Gastrocnemius medialis (tissue), 4 donors: Measurements from ENCODE around the gene THOP1.

Experiments used
- POLR2A ChIP-seq, 2 donors: fragments of 450-650 bp; IDR thresholded peaks; one replicate each; pipeline ENCODE4 v1.6.1; 2017; ENCODE audit warnings: antibody characterized with exemption in 2 of 2, mild to moderate bottlenecking in 2 of 2, moderate library complexity in 2 of 2
- TF ChIP-seq, protein P1 (sequence below), 5 experiments: fragments of 450-650 bp in 3 of 5; fragments of 200-600 bp in 2 of 5; sonication (generic) in 2 of 5; IDR thresholded peaks in 4 of 5; conservative IDR thresholded peaks in 1 of 5; 1 replicate in 4 of 5; 2 replicates in 1 of 5; pipeline ENCODE4 v1.5.1; 2016 to 2019; ENCODE audit warnings: antibody characterized with exemption in 5 of 5, mild to moderate bottlenecking in 3 of 5, moderate library complexity in 3 of 5

DNA sequence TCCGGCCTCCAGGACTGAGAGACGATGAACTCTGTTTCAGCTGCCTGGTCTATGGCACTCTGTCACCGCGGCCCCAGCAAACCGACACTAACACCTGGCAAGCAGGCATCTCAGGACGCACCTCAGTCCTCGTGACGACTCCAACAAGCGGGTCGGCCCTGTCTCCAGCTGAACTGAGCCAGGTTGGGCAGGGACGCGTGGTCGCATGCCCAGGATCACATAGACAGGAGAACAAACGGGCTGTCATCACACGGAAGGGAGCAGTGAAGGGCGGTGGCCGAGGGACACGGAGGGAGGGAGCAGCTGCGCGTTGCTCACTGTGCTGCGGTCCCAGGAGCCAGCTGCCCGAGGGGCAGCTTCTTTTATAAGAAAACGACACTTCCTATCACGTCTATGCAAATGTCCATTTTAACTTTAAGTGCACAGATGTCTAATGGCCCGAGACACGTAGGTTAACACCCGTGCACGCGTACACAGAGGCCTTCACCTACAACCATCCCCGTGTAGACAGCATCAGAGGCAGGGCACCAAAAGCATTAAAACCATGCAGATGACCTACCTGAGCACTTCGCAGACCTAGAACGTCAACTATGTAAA is 11.1 kb upstream of the THOP1 start:
- no peak for TF ChIP-seq POLR2A (IDR thresholded peaks at IDR 0.05)
- TF ChIP-seq, protein P1, sequence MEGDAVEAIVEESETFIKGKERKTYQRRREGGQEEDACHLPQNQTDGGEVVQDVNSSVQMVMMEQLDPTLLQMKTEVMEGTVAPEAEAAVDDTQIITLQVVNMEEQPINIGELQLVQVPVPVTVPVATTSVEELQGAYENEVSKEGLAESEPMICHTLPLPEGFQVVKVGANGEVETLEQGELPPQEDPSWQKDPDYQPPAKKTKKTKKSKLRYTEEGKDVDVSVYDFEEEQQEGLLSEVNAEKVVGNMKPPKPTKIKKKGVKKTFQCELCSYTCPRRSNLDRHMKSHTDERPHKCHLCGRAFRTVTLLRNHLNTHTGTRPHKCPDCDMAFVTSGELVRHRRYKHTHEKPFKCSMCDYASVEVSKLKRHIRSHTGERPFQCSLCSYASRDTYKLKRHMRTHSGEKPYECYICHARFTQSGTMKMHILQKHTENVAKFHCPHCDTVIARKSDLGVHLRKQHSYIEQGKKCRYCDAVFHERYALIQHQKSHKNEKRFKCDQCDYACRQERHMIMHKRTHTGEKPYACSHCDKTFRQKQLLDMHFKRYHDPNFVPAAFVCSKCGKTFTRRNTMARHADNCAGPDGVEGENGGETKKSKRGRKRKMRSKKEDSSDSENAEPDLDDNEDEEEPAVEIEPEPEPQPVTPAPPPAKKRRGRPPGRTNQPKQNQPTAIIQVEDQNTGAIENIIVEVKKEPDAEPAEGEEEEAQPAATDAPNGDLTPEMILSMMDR (IDR thresholded peaks at IDR 0.05 in 4 of 5, conservative IDR thresholded peaks at IDR 0.05 in 1 of 5): no peak
